HG03558 (cell line): ENCODE data around the gene ZNRF3.
"Not testable (repeated sequence)": the region's sequence is repeated elsewhere in the genome, so short reads cannot be mapped to it uniquely, and the experiment has no call there.

Experiments
- ATAC-seq: cut with Tn5 transposase; IDR thresholded peaks from one replicate; pipeline ENCODE4 v1.9.1; 2021; ENCODE audit warnings: moderate number of reproducible peaks; ENCODE audit not compliant: unreplicated experiment; ENCODE audit errors: extremely low read depth

The ZNRF3 gene

GRCh38 chr22:28927630-28928029 lies 44.3 kb downstream of the ZNRF3 start:
- ATAC-seq, result no peak

DNA sequence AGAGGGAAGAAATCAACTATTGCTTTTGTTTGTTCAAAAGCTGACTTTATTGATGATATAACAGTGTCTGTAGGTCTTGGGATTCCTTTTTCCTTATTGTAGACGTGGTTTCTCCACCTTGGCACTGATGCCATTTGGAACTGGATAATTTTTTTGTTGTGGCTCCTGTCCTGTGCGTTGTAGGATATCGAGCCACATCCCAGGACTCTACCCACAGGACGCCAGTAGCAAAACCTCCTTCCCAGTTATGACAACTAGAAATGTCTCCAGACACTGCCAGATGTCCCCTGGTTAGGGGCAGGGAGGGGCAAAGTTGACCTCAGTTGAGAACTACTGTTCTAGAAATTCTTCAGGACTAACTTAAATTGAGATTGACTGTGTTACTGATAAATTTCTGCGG lies 45.8 kb downstream of the ZNRF3 start:
- ATAC-seq, result no peak

DNA sequence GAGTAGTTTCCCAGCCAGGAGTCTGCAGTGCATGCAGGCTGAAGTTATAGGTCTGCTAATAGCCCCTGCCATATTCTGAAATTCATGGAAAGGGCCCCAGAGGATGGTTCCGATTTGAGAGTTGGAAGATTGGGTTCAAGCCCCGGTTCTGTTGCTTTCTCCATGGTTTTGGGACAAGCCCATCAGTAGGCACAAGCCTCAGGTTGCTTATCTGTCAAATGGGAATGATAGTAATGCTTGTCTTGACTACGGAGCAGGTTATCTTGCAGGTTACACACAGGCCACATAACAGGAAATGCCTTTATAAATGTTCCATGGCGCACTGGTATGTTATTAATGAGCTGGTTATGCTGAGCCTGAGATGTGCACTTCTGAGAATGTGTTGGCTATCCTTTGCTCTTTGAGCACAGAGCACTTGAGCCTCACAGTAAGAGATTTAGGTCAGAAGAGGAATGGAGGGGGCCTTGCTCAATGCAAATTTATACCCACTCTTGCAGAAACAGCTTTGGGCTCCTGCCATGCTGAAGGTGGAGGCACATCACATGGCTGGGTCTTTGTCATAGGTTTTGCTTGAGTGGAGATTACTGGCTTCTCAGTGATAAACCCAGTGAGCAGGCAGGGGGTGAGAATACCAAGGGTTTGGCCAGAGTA lies 47.1 kb downstream of the ZNRF3 start:
- ATAC-seq, result no peak

DNA sequence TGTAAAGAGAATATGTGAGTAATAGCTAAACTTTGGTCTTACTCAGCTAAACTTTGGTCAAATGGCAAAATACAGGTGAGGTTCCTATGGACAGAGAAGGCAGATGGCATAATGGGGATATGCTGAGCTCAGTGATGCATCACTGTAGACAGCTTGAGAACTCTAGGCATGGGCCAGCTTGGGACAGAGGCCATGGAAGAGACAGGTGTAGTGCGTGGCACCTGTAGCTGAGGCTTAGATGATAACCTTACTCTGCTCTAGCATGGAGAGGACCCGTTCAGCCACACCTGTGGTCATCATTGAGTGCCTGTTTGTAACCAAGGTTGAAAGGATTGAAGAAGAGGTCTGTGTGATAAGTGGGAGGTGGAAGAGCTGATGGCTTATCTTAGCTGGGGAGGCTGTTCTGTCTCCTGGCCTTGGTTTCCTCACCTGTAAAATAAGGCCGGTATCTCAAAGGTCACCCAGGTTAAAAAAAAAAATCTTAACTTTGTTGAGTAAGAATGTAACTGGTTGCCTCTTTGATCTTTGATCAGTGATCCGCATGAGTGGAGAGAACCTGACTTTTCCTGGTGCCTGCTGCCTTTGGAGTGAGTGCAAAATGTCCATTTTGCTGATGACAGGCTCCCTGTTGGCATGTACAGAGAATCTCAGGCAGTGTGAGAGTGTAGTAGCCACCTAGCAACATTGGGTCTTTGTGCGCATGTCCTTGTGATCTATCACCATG lies 48.6 kb downstream of the ZNRF3 start:
- ATAC-seq, result no peak

DNA sequence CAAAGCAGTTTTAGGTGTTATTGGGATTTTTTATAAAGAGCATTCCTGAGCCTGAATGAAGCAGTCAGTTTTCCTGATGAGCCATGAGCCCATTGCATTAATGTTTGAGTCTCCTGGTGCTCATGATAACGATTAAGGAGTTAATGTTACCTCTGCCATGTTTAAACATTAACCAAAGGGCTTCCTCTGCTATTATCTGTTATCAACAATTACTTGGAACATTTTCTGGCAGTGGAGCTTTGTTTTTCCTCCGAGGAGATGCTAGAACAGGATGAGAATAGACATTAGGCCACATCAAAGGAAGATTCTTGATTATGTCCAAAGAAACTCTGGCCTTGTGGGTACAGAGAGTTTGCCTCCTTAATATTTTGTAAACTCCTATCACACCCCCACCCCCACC lies 49.9 kb downstream of the ZNRF3 start:
- ATAC-seq, result no peak

DNA sequence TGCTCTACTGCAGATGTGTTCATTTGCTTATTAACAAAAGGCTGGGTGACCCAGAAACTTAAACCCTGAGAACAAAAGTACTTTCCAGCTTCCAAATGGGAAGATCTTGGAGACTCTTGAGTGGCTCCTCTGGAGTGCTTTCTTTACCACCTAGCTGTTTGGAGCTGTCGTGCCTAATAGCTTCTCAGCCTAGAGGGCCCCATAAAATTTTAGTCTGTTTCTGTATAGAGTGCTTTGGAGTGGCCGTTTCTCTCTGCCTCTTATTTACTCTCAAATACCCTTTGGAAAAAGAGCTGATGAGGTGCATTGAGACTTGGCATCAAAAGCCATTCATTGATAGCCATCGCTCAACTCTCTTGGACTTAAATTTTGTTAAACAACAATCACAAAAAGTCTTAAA lies 50.7 kb downstream of the ZNRF3 start:
- no peak for ATAC-seq

DNA sequence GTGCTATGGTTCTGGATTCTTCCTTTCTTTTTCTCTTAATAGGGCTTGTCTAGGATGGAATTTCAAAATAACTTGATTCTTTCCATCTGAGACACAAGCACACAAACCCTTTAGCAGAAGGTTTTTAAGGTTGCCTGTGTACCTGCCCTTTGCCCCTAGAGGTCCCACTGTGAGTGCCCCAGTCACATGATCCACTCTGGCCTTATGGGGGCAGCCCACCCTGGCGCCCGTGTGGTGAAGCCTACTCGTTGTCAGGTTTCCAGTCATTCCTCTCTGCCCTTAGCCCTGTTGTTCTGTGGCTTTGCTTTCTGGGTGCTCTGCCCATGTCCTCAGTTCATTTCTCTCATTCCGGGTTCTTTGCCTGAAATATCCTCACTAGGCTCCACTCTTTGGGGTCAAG lies 51.8 kb downstream of the ZNRF3 start:
- no peak for ATAC-seq

GRCh38 chr22:28935713-28936112 lies 52.3 kb downstream of the ZNRF3 start:
- no peak for ATAC-seq

DNA sequence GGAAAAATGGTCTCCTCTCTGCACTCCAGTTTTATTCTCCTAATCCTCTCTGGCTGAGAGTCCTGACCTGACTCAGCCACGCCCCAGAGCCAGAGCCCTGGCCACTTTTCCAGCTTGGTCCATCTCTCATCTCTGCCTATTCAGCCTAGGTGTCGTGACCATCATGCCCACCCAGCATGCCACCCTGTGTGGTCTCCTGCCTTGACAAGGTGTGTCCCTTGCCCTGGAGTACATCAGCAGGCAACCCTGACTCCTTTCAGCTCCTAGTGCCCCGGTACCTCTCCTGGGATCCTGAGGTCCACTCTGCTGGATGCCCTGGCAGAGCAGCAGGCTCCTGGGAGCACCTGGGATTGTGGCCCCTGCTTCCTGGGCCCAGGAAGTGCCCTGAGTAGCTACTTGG lies 52.8 kb downstream of the ZNRF3 start:
- ATAC-seq, result no peak

GRCh38 chr22:28937206-28938025 lies 54.0 kb downstream of the ZNRF3 start:
- no peak for ATAC-seq

- no peak for ATAC-seq
These were observed 55.0 kb downstream of the ZNRF3 start for GRCh38 chr22:28938286-28938833.

DNA sequence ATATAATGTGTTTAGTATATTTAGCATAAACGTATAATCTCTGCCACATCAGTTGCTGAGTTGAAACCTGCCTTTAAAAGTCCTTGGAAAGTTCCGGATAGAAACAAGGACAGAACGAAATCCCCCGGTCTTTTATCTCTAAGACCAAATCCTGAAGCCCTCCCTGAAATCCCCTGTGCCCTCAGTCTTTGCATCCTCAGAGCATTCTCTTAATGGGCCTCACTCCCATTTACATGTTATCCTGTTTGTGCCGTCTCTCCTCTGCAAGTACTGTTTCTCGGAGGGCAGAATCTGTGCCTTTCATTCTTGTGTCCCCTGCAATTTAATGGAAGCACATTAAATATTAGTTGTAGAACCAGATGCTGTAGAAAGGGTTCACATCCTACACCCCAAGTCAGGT lies 56.0 kb downstream of the ZNRF3 start:
- ATAC-seq, result no peak

GRCh38 chr22:28939932-28940331 lies 56.6 kb downstream of the ZNRF3 start:
- ATAC-seq, result no peak

- ATAC-seq, result no peak
These were observed 57.1 kb downstream of the ZNRF3 start for GRCh38 chr22:28940441-28940840.

DNA sequence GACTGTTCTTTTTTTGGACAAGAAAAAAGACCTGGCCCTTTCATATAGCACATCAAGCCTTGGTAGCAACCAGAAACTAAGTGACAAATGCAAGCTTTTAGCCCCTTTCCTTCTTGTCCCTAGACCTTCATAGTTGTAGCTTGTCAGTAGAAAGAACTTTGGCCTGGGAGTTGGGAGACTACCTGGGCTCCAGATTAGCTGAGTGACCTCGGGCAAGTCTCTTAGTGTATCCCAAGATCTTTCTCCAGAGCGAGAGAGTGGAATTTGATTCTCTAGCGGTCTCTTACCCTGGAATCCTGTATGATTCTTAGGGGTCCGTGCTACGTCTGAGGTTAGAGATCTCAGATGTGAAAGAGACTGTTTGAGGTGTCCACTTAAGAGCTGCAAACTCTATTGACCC lies 59.0 kb downstream of the ZNRF3 start:
- no peak for ATAC-seq

- ATAC-seq, result no peak
These were observed 59.6 kb downstream of the ZNRF3 start for GRCh38 chr22:28942801-28943500.

GRCh38 chr22:28943501-28943879 lies 60.1 kb downstream of the ZNRF3 start:
- no peak for ATAC-seq

DNA sequence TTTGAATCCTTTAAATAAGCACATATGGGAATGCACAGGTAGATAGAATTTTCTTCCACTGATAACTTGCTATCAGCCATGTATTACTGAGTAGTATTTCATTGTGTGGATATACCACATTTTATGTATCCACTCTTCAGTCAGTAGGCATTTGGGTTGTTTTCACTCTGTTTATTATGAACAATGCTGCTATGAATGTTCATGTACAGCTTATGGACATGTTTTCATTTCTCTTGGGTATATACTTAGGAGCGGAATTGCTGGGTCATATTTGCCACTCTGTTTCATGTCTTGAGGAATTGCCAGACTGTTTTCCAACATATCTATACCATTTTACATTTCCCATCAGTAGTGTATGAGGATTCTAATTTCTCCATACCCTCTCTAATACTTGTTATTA lies 63.8 kb downstream of the ZNRF3 start:
- ATAC-seq, result no peak

- no peak for ATAC-seq
These were observed 65.1 kb downstream of the ZNRF3 start for GRCh38 chr22:28948424-28948823.

GRCh38 chr22:28948860-28949551 lies 65.6 kb downstream of the ZNRF3 start:
- not testable (repeated sequence) for ATAC-seq
